DOHH2 (cell line): ENCODE measurements around the gene ACBD5.

Experiments
- EZH2phosphoT487 ChIP-seq: fragments of 200-600 bp; sonication (generic); IDR thresholded peaks from 2 replicates; pipeline ENCODE4 v1.6.1; 2017; ENCODE audit warnings: borderline replicate concordance, mild to moderate bottlenecking, antibody characterized with exemption, low read length, moderate library complexity, mixed read lengths
- TF ChIP-seq, protein P1 (sequence below): fragments of 200-600 bp; sonication (generic); IDR thresholded peaks from one replicate; pipeline ENCODE4 v1.5.1; 2014; ENCODE audit warnings: antibody characterized with exemption, mild to moderate bottlenecking, low read depth, low read length; ENCODE audit not compliant: poor library complexity, severe bottlenecking

- TF ChIP-seq, protein P1, sequence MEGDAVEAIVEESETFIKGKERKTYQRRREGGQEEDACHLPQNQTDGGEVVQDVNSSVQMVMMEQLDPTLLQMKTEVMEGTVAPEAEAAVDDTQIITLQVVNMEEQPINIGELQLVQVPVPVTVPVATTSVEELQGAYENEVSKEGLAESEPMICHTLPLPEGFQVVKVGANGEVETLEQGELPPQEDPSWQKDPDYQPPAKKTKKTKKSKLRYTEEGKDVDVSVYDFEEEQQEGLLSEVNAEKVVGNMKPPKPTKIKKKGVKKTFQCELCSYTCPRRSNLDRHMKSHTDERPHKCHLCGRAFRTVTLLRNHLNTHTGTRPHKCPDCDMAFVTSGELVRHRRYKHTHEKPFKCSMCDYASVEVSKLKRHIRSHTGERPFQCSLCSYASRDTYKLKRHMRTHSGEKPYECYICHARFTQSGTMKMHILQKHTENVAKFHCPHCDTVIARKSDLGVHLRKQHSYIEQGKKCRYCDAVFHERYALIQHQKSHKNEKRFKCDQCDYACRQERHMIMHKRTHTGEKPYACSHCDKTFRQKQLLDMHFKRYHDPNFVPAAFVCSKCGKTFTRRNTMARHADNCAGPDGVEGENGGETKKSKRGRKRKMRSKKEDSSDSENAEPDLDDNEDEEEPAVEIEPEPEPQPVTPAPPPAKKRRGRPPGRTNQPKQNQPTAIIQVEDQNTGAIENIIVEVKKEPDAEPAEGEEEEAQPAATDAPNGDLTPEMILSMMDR = no peak
- no peak for TF ChIP-seq EZH2phosphoT487
Measured at GRCh38 chr10:27145937-27146336, 94.7 kb downstream of the ACBD5 start.
